Stimulated activated CD8-positive, alpha-beta memory T cell treated with anti-CD3 and anti-CD28 coated beads, Interleukin-2, amount 100 ng/mL, for 48 hours (primary cell): ENCODE results near the gene GALNT14.
"Not testable (repeated sequence)": the region's sequence is repeated elsewhere in the genome, so short reads cannot be mapped to it uniquely, and the experiment has no call there.

ENCODE experiments used
- DNase-seq, 2 donors: peaks; one replicate each; pipeline ENCODE4 v3.0.0-alpha.2; 2020; ENCODE audit warnings: low read depth in 2 of 2

The GALNT14 gene

DNA sequence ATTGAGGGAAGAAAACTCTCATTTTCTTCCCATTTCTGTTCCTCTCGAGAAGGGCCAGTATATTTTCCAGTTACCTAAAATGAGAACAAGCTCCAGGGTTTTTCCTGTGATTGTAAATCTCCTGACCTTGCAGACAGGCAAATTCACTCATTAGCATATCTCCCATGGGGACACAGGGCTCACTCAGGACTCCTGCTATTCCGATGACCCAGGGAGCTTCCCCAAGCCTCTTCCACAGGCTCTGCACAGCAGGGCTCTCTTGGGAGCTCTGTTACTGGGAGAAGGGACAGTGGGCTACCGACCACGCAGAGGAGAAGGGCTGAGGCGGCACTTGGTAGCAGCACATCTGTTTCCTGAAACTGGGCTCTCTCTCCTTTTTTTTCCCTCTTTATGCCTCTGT, 195.8 kb downstream of the GALNT14 start:
- no peak for DNase-seq

GRCh38 chr2:30940839-30941238, 197.4 kb downstream of the GALNT14 start:
- DNase-seq: no peak

DNA sequence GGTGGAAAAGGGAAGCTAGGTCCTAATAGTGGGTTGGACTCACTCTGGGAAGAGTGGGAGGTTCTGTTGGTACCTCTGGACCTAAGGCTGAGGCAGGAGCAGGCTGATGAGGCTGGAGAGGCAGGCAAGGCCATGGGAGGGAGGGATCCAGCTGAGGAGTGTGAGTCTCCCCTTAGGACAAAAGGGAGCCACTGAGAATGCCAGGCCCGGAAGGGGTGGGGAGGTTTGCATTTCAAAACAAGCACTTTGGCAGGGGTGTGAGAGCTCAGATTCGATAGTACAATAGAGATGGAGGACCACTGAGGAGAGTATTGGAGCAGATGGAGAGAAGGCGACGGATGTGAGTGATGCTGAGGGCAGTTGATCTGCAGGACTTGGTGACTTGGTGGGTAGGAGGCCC, 198.9 kb downstream of the GALNT14 start:
- DNase-seq: no peak

GRCh38 chr2:30938196-30938595, 200.0 kb downstream of the GALNT14 start:
- DNase-seq: no peak

- no peak for DNase-seq
These were observed 201.3 kb downstream of the GALNT14 start for GRCh38 chr2:30936977-30937376.

- no peak for DNase-seq
These were observed 202.4 kb downstream of the GALNT14 start for GRCh38 chr2:30935795-30936194.

- DNase-seq: no peak
These were observed 204.2 kb downstream of the GALNT14 start for GRCh38 chr2:30934066-30934465.

GRCh38 chr2:30933496-30933895, 204.7 kb downstream of the GALNT14 start:
- no peak for DNase-seq

DNA sequence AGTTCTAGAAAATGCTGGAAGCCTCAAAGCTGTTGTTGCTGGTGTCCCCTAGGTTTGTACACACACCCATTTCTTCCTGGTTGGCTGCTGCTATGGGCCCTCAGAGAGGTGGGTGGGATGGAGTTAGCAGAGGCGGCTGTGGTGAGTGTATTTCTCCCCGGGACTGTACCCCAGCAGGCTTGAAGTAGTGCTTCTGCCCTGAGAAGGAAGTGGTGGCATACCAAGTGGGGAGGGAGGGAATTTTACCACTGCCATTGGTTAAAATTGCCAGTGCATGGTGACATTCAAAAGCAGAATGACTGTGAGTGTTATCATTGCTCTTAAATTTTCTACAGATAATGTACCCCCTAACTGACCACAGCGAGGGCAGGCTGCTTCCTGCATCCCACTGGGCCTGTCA, 205.4 kb downstream of the GALNT14 start:
- DNase-seq: peak in 1 of 2 donors; percentile 4

- no peak for DNase-seq
These were observed 206.3 kb downstream of the GALNT14 start for GRCh38 chr2:30931841-30932407.

GRCh38 chr2:30930716-30931115, 207.5 kb downstream of the GALNT14 start:
- DNase-seq: no peak

- DNase-seq: no peak
These were observed 210.7 kb downstream of the GALNT14 start for GRCh38 chr2:30927465-30928075.

DNA sequence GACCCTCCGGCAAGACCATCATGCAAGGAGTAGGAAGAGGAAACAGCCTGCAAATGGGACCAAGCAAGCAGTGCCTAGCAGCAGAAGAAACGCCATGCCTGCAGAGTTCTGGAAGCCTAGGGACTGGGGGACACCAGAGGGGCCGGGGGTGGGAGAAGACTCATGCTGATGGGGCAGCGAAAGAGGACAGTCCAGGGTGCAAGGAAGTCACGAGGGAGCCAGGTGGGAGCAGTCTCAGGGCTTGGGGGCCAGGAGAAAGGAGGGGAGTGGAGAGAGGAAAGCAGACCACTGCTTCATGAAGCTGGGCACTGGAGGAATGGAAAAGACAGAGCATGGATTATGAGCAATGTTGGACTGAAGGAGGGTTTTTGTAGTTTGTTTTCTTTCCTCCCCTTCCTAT, 211.6 kb downstream of the GALNT14 start:
- DNase-seq: no peak

GRCh38 chr2:30923623-30924022, 214.6 kb downstream of the GALNT14 start:
- no peak for DNase-seq

DNA sequence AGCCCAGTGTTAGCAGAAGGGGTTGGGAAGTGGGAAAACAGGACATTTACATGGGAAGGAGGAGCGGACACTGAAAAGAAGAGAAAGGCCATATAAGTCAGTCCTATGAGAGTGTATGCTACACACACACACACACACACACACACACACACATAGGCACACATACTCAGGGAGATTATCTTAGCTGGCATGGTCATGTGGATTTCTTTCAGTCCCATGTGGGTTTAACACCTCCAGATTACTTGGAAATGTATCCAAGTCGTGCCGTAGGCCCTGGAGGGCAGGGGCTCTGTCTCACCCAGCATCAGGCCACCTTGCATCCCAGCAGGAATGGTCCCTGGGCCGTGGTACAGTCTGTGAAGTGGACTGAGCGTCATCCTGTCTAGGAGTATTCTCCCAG, 217.7 kb downstream of the GALNT14 start:
- no peak for DNase-seq

DNA sequence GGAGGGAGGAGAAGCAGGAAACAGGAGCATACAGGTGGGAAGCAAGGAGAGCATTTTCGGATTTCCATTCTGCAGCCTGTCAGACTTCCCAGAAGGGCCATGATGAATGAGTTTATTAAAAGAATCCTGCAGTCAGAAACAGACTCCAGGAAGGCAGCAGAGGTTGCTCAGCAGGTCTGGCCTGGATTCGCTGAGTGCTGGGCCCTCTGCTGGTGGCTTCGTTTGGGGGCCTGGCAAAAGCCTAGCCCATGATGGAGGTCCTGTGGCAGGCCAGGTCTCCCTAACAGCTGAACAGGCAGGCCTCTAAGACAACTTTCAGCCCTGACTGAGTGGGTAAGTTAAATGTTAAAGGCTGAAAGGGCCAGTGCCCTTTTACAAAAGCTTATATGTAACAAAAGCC, 222.8 kb downstream of the GALNT14 start:
- no peak for DNase-seq

DNA sequence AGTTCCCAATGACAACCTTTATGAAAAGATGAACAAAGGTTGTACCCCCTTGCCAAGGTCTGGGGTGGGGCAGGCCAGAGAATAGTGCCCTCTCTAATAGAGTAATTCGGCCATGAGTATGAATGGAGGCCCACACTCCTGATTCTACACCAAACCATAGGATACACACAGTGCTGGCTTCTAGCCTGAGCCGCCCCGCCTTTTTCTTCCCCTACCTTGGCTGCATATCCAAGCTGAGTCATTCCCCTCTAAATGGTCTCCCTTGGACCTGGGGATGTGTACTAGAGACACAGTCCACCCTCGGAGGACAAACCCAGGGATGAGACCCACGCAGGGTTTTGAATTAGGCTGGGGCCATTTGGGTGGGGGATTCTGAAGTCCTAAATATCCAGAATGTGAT, 223.8 kb downstream of the GALNT14 start:
- no peak for DNase-seq

- no peak for DNase-seq
These were observed 226.2 kb downstream of the GALNT14 start for GRCh38 chr2:30912056-30912455.

- no peak for DNase-seq
These were observed 226.9 kb downstream of the GALNT14 start for GRCh38 chr2:30911327-30911726.

DNA sequence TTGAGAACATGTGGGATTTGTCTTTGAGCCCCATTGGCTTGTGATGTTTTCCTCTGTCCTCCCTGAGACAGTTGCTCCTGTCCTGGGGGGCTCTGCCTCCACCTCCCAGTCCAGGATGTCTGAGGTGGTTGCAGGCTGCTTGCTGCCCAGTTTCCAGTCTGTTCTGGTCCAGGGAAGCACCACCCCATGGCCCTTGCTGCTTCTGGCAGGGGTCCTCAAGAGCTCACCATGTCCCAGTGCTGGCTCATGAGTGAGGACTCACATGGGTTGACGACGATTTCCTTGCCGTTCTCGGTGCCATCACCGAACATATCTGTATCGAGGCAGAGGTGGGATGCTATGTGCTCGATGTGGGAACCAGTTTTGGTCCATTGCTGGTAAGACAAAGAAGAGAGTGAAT, 227.6 kb downstream of the GALNT14 start:
- DNase-seq: no peak

DNA sequence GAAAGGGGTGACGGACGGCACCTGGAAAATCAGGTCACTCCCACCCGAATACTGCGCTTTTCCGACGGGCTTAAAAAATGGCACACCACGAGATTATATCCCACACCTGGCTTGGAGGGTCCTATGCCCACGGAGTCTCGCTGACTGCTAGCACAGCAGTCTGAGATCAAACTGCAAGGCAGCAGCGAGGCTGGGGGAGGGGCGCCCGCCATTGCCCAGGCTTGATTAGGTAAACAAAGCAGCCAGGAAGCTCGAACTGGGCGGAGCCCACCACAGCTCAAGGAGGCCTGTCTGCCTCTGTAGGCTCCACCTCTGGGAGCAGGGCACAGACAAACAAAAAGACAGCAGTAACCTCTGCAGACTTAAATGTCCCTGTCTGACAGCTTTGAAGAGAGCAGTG, 233.8 kb downstream of the GALNT14 start:
- not testable (repeated sequence) for DNase-seq

DNA sequence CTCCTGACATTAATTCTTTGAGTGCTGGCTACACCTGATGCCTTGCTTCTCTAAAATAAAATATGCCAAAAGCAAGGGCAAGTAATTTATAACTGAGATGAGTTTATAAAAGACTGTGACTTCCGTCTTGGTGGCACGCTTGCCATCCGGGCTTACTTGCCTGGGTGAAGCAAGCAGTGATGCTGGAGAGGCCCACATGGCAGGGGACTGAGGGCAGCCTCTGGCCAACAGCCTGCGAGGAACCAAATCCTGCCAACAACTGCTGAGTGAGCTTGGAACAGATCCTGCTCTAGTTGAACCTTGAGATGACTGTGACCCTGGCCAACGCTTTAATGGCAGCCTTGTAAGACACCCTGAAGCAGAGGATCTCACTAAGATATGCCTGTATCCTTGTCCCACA, 234.9 kb downstream of the GALNT14 start:
- DNase-seq: no peak

DNA sequence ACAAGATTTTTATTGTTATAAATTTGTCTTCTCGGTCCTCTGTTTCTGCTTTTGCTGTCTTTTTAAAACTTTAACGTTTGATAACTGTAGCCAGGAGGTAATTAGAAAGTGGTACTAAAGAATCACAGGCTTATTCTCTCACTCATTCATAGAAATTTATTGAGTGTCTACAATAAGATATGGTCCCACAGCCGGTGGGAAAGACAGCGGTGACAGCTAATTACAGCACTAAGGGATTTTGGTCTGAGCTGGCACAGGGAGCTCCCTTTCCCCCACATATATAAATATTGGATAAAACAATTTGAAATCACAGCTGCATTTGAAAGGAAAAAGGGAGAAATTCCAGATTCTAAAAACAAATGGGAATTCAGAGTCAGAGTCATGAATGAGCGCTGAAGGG, 237.9 kb downstream of the GALNT14 start:
- DNase-seq: no peak

- DNase-seq: no peak
These were observed 238.7 kb downstream of the GALNT14 start for GRCh38 chr2:30899516-30900054.
